CD8-positive, alpha-beta memory T cell (primary cell): ENCODE data around the gene CSMD2. TPM values are rescaled to one million over a fixed set of nuclear protein-coding genes. Genes with fewer than 3 reads are reported as not detected.
A peak's percentile ranks its signal among the peaks of the same experiment; 100 is the strongest.

ENCODE experiments used
- CTCF ChIA-PET: fragments of 350-600 bp; sonication (Branson Sonifier 250); formaldehyde crosslinking; loops from one replicate; lab custom pipeline; 2021; ENCODE audit warnings: antibody characterized with exemption; lab: Charles Lee
- POLR2A ChIA-PET: fragments of 350-600 bp; sonication (Branson Sonifier 250); formaldehyde crosslinking; loops from one replicate; lab custom pipeline; 2021; ENCODE audit warnings: antibody characterized with exemption; lab: Charles Lee
- DNase-seq, 5 donors: peaks; one replicate each; pipeline versions ENCODE4 v3.0.0 to v3.0.0-alpha.2; 2020 to 2022; ENCODE audit warnings: mixed read lengths in 1 of 5
- H3K27ac ChIP-seq: one replicate; pipeline ENCODE4 v1.7.0; 2013; ENCODE audit warnings: low read depth, mild to moderate bottlenecking, low read length, moderate library complexity
- H3K27me3 ChIP-seq: 2 replicates; pipeline ENCODE4 v1.7.0; 2013; ENCODE audit warnings: low read length, mild to moderate bottlenecking; ENCODE audit not compliant: insufficient read depth, poor library complexity, severe bottlenecking
- H3K36me3 ChIP-seq: 2 replicates; pipeline ENCODE4 v1.7.0; 2013; ENCODE audit warnings: mild to moderate bottlenecking, low read length, moderate library complexity; ENCODE audit not compliant: insufficient read depth
- H3K4me1 ChIP-seq: 2 replicates; pipeline ENCODE4 v1.7.0; 2013; ENCODE audit warnings: mild to moderate bottlenecking, low read length, moderate library complexity; ENCODE audit not compliant: insufficient read depth
- H3K4me3 ChIP-seq: 2 replicates; pipeline ENCODE4 v1.7.0; 2013; ENCODE audit warnings: mild to moderate bottlenecking, low read length
- H3K9me3 ChIP-seq: 2 replicates; pipeline ENCODE4 v1.7.0; 2013; ENCODE audit warnings: mild to moderate bottlenecking, low read length
- H3K27ac Mint-ChIP-seq, 8 donors: one replicate each; pipeline ENCODE4 v1.8.0; 2020 to 2021; ENCODE audit warnings: mixed read lengths in 8 of 8, mild to moderate bottlenecking in 6 of 8, inconsistent platforms in 3 of 8, moderate library complexity in 3 of 8
- H3K27me3 Mint-ChIP-seq, 2 donors: one replicate each; pipeline ENCODE4 v1.8.0; 2020 to 2021; ENCODE audit warnings: mixed read lengths in 2 of 2, mild to moderate bottlenecking in 1 of 2, moderate library complexity in 1 of 2
- H3K36me3 Mint-ChIP-seq, 3 donors: one replicate each; pipeline ENCODE4 v1.8.0; 2020 to 2021; ENCODE audit warnings: mixed read lengths in 3 of 3, inconsistent platforms in 1 of 3, mild to moderate bottlenecking in 1 of 3
- H3K4me1 Mint-ChIP-seq, 3 donors: one replicate each; pipeline ENCODE4 v1.8.0; 2020 to 2021; ENCODE audit warnings: mixed read lengths in 3 of 3, inconsistent platforms in 1 of 3, mild to moderate bottlenecking in 1 of 3
- H3K4me3 Mint-ChIP-seq, 7 donors: one replicate each; pipeline ENCODE4 v1.8.0; 2020 to 2021; ENCODE audit warnings: mixed read lengths in 7 of 7, mild to moderate bottlenecking in 6 of 7, moderate library complexity in 4 of 7, inconsistent platforms in 2 of 7
- H3K9me3 Mint-ChIP-seq, 5 donors: one replicate each; pipeline ENCODE4 v1.8.0; 2020 to 2022; ENCODE audit warnings: mixed read lengths in 5 of 5, mild to moderate bottlenecking in 3 of 5, moderate library complexity in 2 of 5, inconsistent platforms in 1 of 5
- polyA plus RNA-seq: library from polyadenylated mRNA; unstranded; fragments of 300-500 nt; fragmentation: Illumina TruSeq; gene quantifications from one replicate; pipeline ENCODE4 v1.2.3, GENCODE V29; 2021
- total RNA-seq, 2 experiments: library from RNA; stranded (reverse); gene quantifications; one replicate each; pipeline ENCODE4 v1.2.3, GENCODE V29; 2021

CSMD2 gene
- total and polyA plus RNA-seq, 3 experiments from 2014 or later = not detected

DNA sequence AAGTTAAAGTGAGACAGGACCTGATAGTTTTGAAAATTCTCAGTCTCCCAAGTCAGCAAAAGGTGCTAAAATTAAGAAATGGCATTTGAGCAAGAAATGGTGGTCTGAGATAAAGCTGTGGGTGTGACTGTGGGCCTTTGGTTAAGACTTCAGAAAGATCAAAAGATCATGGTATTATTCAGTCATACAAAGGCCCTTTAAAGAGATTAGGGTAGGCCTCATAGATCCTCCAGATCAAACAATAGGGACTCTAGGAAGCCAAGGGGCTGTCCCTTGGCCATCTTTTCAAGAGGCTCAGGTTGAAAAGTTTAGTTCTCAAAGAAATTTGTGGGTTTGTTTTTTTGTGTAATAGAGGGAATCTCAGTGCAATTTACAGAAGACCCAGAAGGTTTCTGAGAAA is 292.8 kb downstream of the CSMD2 start:
- peak overlapping the region in 1 of 8 donors; percentile 45 for H3K27ac Mint-ChIP-seq
- Histone ChIP-seq H3K36me3 (no peaks in the 10 kb centered on the region), H3K27ac (no peak overlapping the region), H3K27me3 (no peaks in the 10 kb centered on the region), H3K9me3 (no peaks in the 10 kb centered on the region), H3K4me1 (no peaks in the 10 kb centered on the region), H3K4me3 (no peak overlapping the region)
- ChIA-PET CTCF (no interaction called here), POLR2A (no interaction called here)
- peaks cover 1 to 21% of the 10 kb centered on the region in 2 donors for H3K27me3 Mint-ChIP-seq
- no peak for DNase-seq
- H3K9me3 Mint-ChIP-seq = peaks cover 0 to 2% (median 0%) of the 10 kb centered on the region in 5 donors
- H3K4me1 Mint-ChIP-seq = no peaks in the 10 kb centered on the region
- H3K36me3 Mint-ChIP-seq = no peaks in the 10 kb centered on the region
- no peak overlapping the region for H3K4me3 Mint-ChIP-seq

DNA sequence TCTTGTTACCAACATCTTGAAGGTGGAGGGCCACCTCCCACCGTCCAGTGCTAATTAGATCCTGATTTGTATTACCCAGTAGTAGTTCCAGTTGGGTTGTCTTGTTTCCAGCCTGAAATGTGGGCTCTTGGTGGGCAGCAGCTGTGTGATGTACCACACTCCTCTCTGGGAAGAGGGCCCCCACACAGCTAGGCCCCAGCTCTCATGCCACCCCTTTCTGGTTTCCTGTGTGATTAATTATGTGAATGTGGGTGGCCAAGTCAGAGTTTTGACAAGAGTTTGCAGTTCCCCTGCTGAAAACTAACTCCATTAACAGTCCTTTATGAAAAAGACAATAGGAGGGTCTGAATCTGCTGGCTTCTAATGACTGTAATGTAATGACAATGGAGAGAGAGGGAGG is 297.3 kb downstream of the CSMD2 start:
- Mint-ChIP-seq H3K4me3 (peak overlapping the region in 1 of 7 donors; percentile 30), H3K9me3 (no peaks in the 10 kb centered on the region), H3K27me3 (peaks cover 4 to 30% of the 10 kb centered on the region in 2 donors), H3K4me1 (no peaks in the 10 kb centered on the region), H3K36me3 (no peaks in the 10 kb centered on the region), H3K27ac (no peak overlapping the region)
- H3K4me3 ChIP-seq = no peak overlapping the region
- no peak overlapping the region for H3K27ac ChIP-seq
- ChIA-PET CTCF (no interaction called here), POLR2A (no interaction called here)
- no peaks in the 10 kb centered on the region for H3K36me3 ChIP-seq
- DNase-seq = no peak
- no peaks in the 10 kb centered on the region for H3K4me1 ChIP-seq
- no peaks in the 10 kb centered on the region for H3K9me3 ChIP-seq
- H3K27me3 ChIP-seq = no peaks in the 10 kb centered on the region

DNA sequence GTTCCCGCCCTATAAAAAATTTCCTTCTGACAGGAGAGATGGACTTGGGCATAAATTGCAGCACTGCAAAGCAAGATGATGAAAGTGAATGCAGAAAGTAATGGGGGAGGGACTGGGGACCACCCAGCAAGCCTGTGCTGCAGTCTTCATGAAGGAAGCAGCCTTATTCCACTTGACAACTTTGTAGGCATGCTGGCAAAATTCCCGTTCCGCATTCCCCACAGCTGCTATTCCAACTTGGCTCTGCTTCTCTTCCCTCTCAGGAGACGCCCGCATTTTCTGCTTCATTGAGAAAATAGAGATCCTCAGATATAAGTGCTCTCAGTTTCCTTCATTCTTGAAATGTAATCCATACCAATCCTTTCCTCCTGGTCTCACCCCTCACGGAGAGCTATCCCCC is 298.7 kb downstream of the CSMD2 start:
- ChIA-PET CTCF (no interaction called here), POLR2A (no interaction called here)
- no peak overlapping the region for H3K4me3 Mint-ChIP-seq
- no peaks in the 10 kb centered on the region for H3K27me3 ChIP-seq
- H3K27ac Mint-ChIP-seq = no peak overlapping the region
- no peak for DNase-seq
- H3K4me1 ChIP-seq = no peaks in the 10 kb centered on the region
- H3K27ac ChIP-seq = no peak overlapping the region
- H3K4me3 ChIP-seq = no peak overlapping the region
- H3K36me3 ChIP-seq = no peaks in the 10 kb centered on the region
- H3K9me3 Mint-ChIP-seq = no peaks in the 10 kb centered on the region
- no peaks in the 10 kb centered on the region for H3K9me3 ChIP-seq
- peaks cover 6 to 42% of the 10 kb centered on the region in 2 donors for H3K27me3 Mint-ChIP-seq
- no peaks in the 10 kb centered on the region for H3K36me3 Mint-ChIP-seq
- H3K4me1 Mint-ChIP-seq = no peaks in the 10 kb centered on the region

DNA sequence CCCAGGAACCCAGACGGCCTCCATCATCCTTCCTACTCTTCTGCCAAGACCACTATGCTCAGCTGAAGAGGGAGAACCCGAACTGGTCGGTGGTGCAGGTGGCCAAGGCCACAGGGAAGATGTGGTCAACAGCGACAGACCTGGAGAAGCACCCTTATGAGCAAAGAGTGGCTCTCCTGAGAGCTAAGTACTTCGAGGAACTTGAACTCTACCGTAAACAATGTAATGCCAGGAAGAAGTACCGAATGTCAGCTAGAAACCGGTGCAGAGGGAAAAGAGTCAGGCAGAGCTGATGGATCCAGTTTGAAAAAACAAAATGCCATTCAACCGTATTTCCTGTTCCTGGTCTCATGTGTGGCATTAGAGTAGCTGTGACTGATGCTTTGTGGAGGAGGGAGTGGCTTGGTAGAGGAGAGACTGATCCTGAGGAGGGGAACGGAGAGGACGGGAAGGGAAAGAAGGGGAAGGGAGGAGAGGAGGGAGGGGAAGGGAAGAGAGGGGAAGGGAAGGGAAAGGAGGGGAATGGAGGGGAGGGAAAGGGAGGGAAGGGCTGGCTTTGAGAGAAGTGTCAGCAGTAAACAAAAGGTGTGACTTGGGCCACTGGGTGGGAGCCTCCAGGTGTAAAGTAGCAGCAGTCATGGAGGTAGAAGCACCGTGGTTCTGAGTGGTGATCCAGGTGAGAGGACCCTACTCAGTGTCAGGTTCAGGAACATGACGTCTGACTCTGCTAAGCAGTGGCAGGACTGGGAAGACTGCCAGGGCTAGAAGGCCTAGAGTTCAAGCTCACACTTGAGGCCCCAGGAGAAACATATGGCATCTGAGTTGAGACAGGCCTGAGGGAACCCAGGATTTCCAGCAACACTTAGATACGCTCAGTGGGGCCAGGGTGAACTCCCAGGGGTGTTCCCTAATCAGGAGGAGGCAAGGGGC is 300.3 kb downstream of the CSMD2 start:
- no peak overlapping the region for H3K4me3 ChIP-seq
- no peaks in the 10 kb centered on the region for H3K4me1 Mint-ChIP-seq
- H3K36me3 Mint-ChIP-seq = no peaks in the 10 kb centered on the region
- POLR2A ChIA-PET = no interaction called here
- no peak for DNase-seq
- H3K4me1 ChIP-seq = no peaks in the 10 kb centered on the region
- H3K9me3 Mint-ChIP-seq = no peaks in the 10 kb centered on the region
- no peak overlapping the region for H3K4me3 Mint-ChIP-seq
- H3K27ac ChIP-seq = no peak overlapping the region
- no peaks in the 10 kb centered on the region for H3K36me3 ChIP-seq
- H3K27ac Mint-ChIP-seq = peak overlapping the region in 1 of 8 donors; percentile 72
- no peaks in the 10 kb centered on the region for H3K27me3 ChIP-seq
- no peaks in the 10 kb centered on the region for H3K9me3 ChIP-seq
- peaks cover 6 to 42% of the 10 kb centered on the region in 2 donors for H3K27me3 Mint-ChIP-seq
- CTCF ChIA-PET = no interaction called here

DNA sequence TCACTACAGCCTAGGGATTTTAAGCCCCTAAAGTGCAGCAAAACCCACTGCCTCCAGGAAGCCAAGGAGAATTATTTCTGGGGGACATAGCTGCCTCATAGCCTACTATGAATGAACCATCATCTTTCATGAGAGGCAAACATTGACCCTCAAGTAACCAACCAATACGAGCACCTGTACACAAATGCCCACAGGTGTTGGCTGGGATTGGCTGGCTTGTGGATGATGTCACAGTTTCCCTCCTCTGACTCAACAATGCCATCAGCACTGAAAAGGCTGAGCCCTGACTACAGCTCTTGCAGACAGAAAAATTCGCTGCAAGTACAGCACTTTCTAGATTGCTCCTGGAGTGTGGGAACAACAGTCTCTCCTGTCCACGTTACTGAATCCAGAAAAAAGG is 301.3 kb downstream of the CSMD2 start, which contains the start of gene HMGB4:
Gene HMGB4, plus strand, starts transcription at position 301 of the 400 bp plus-strand sequence. CDS start 113 bp downstream, outside the sequence.
- ChIA-PET CTCF (no interaction called here), POLR2A (no interaction called here)
- DNase-seq = no peak
- no peaks in the 10 kb centered on the region for H3K36me3 ChIP-seq
- no peaks in the 10 kb centered on the region for H3K9me3 Mint-ChIP-seq
- no peaks in the 10 kb centered on the region for H3K9me3 ChIP-seq
- no peak within 1 kb of the TSS for H3K27ac Mint-ChIP-seq
- no peaks in the 10 kb centered on the region for H3K4me1 Mint-ChIP-seq
- no peak within 1 kb of the TSS for H3K27ac ChIP-seq
- H3K4me3 ChIP-seq = no peak within 1 kb of the TSS
- peaks cover 6 to 40% of the 10 kb centered on the region in 2 donors for H3K27me3 Mint-ChIP-seq
- no peak within 1 kb of the TSS for H3K4me3 Mint-ChIP-seq
- no peaks in the 10 kb centered on the region for H3K4me1 ChIP-seq
- H3K36me3 Mint-ChIP-seq = no peaks in the 10 kb centered on the region
- H3K27me3 ChIP-seq = no peaks in the 10 kb centered on the region

DNA sequence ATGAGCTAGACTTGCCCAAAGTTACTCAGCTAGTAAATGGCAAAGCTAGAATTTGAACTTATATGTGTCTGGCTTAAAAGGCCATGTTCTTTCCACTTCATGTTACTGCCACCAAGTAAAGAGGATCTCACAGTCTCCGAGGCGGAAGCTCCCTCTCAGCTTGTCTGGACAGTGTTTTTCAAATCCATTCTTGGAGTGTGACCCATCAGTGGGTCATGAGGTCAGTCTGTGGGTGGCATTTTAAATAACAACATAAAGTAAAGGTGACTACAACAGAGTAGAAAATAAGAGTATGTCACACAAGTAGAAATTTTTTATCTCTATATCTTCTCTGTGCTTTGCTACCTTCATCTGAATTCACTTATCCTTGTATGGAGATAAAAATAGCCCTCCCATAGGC is 304.4 kb downstream of the CSMD2 start:
- Histone ChIP-seq H3K27me3 (no peaks in the 10 kb centered on the region), H3K4me1 (no peaks in the 10 kb centered on the region), H3K36me3 (no peaks in the 10 kb centered on the region), H3K4me3 (no peak overlapping the region), H3K9me3 (no peaks in the 10 kb centered on the region), H3K27ac (no peak overlapping the region)
- Mint-ChIP-seq H3K27me3 (peaks cover 5 to 51% of the 10 kb centered on the region in 2 donors), H3K36me3 (no peaks in the 10 kb centered on the region), H3K27ac (no peak overlapping the region), H3K9me3 (peaks cover 0 to 2% (median 0%) of the 10 kb centered on the region in 5 donors), H3K4me1 (no peaks in the 10 kb centered on the region), H3K4me3 (no peak overlapping the region)
- POLR2A ChIA-PET = no interaction called here
- CTCF ChIA-PET = no interaction called here
- no peak for DNase-seq

DNA sequence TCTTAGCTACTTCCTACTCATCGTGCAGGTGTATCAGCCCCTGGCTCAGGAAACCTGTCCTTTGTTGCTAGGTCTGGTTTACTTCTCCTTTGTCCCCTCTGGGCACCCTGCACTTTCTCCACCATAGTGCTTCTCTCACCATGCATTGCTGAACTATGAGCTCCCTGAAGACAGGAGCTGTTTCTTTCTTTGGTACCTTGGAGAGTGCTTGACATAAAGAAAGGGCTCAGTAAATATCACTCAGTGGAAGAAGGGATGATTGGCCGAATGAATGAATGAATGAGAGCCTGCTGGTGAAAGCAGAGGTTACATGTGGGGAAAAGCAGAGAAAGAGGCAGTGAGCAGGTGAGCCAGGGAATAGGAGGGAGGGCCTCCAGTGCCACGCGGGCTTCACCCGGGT is 310.9 kb downstream of the CSMD2 start:
- no peaks in the 10 kb centered on the region for H3K4me1 Mint-ChIP-seq
- Histone ChIP-seq H3K27ac (no peak overlapping the region), H3K27me3 (no peaks in the 10 kb centered on the region), H3K9me3 (no peaks in the 10 kb centered on the region), H3K4me3 (no peak overlapping the region), H3K4me1 (no peaks in the 10 kb centered on the region), H3K36me3 (no peaks in the 10 kb centered on the region)
- H3K4me3 Mint-ChIP-seq = no peak overlapping the region
- H3K36me3 Mint-ChIP-seq = no peaks in the 10 kb centered on the region
- POLR2A ChIA-PET = no interaction called here
- CTCF ChIA-PET = no interaction called here
- peaks cover 6 to 29% of the 10 kb centered on the region in 2 donors for H3K27me3 Mint-ChIP-seq
- H3K27ac Mint-ChIP-seq = no peak overlapping the region
- peaks cover 0 to 2% (median 0%) of the 10 kb centered on the region in 5 donors for H3K9me3 Mint-ChIP-seq
- no peak for DNase-seq

DNA sequence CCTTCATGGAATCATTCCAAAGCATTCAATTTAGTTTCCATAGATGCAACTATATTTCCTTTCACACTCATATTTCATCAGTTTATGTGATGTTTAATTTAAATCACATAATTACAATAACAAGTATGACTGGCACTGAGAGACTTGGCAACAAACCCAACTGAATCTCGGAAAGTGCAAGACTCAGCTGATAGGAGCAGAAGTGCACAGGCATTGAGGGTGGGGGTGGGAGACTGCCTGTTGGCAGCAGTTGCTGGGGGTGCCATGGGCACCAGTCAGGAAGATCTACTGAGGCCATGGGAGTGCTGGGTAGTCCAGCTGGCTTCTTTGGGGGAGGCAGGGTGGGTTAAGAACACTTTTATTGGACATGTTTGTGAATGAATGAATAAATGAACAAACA is 311.6 kb downstream of the CSMD2 start:
- POLR2A ChIA-PET = no interaction called here
- H3K27me3 Mint-ChIP-seq = peaks cover 6 to 26% of the 10 kb centered on the region in 2 donors
- no peak overlapping the region for H3K27ac ChIP-seq
- peaks cover 0 to 2% (median 0%) of the 10 kb centered on the region in 5 donors for H3K9me3 Mint-ChIP-seq
- H3K9me3 ChIP-seq = no peaks in the 10 kb centered on the region
- no peak overlapping the region for H3K27ac Mint-ChIP-seq
- no peaks in the 10 kb centered on the region for H3K4me1 ChIP-seq
- no peak overlapping the region for H3K4me3 ChIP-seq
- DNase-seq = no peak
- no peaks in the 10 kb centered on the region for H3K36me3 ChIP-seq
- CTCF ChIA-PET = no interaction called here
- H3K4me3 Mint-ChIP-seq = no peak overlapping the region
- no peaks in the 10 kb centered on the region for H3K27me3 ChIP-seq
- H3K4me1 Mint-ChIP-seq = no peaks in the 10 kb centered on the region
- H3K36me3 Mint-ChIP-seq = no peaks in the 10 kb centered on the region
